Embryonic facial prominence (tissue), 1 donor: ENCODE data around the gene DUSP28.

Experiments used
- DNase-seq: peaks from one replicate; pipeline ENCODE4 v3.0.0-alpha.2; 2016; ENCODE audit errors: extremely low spot score

Gene DUSP28

GRCh38 chr2:240572141-240573031, 12.2 kb downstream of the DUSP28 start:
- no peak for DNase-seq

DNA sequence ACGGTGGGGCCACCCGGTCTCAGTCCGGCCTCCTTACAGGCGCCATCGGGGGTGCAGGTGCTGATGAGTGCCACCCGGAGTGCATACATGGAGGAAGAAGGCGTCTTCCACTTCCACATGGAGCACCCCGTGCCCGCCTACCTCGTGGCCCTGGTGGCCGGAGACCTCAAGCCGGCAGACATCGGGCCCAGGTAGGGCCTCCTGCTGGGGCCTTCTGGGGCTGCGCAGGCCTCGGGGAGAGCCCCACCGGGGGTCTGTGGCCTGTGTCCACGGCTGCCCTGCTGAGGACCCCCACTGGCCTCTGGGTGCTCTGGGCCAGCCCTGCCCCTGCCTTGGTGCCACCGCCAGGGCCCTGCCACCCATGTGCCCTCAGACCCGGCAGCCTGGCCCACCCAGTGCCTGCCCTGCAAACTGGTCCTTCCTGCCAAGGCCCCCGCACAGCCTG, 12.9 kb downstream of the DUSP28 start:
- DNase-seq, result no peak

- DNase-seq, result no peak
Measured at GRCh38 chr2:240573516-240574385, 13.6 kb downstream of the DUSP28 start.

GRCh38 chr2:240574386-240575100, 14.4 kb downstream of the DUSP28 start:
- no peak for DNase-seq

DNA sequence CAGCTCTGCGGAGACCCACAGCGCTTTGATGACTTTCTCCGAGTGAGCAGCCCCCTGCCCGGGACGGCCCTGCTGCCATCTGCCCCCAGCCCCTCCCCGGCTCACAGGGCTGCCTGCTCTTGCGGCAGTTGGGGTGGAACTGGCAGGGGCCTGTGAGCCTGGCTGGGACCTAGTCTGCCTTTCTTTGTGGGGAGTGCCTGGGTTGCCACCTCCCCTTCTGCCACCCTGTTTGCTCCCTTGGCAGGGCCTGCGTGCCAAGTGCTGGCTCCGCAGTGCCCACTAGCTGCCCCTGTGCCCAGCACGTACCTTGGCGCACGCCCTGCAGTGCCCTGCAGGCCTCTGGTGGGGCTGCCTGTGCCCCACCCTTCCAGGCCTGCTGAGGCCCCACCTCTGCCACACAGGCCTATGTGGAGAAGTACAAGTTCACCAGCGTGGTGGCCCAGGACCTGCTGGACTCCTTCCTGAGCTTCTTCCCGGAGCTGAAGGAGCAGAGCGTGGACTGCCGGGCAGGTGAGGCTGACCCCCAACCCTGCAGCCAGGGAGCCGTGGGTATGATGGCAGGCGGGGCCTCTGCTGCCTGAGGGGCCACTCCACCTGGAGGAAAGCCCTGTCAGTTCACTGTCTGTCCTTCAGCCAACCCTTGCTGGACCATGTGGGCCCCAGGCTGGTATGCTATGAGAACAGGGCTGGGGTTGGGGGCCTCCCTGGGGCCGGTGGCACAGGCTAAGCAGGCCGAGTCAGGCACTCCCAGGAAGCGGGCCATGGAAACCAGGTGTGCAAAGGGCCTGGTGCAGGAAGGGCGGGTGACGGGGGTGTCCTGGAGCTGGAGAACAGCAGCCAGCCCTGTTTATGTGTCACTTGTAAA, 15.2 kb downstream of the DUSP28 start:
- DNase-seq, result no peak

DNA sequence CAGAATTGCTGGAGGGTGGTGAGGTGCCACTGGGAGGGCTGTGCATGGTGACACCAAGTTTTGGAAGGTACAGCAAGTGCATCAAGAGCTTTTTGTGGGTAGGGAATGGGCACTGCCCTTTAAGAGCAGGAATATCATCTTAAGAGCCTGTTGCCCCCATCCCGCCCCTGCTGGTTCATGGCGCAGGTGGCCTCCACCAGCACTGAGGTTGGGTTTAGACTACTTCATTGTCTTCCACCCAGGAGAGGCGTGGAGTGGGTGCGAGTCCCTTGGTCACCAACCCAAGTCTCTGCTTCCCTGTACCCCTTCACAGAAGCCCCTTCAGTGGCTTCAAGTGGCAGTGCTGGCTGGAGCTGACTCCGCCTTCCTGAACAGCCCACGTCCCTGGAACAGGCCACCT, 15.9 kb downstream of the DUSP28 start:
- no peak for DNase-seq

- no peak for DNase-seq
Measured at GRCh38 chr2:240576436-240577205, 16.5 kb downstream of the DUSP28 start.

DNA sequence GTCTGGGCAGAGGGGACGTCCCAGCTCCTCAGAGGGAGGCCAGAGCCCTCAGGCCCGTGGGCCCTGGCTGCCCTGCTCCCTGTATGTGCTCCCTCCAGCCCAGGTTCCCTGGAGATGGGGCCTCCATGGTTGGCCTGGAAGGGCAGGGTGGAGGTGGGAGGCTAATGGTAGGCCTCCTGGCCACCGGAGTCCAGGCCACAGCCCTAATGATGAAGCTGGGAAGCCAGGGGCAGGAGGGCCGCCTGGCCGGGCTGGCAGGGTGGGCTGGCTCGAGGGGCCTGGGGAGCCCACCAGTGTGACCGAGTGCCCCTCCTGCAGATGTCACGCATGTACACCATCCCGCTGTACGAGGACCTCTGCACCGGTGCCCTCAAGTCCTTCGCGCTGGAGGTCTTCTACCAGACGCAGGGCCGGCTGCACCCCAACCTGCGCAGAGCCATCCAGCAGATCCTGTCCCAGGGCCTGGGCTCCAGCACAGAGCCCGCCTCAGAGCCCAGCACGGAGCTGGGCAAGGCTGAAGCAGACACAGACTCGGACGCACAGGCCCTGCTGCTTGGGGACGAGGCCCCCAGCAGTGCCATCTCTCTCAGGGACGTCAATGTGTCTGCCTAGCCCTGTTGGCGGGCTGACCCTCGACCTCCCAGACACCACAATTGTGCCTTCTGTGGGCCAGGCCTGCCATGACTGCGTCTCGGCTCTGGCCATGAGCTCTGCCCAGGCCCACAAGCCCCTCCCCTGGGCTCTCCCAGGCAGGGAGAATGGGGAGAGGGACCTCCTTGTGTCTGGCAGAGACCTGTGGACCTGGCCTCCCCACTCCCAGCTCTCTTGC, 17.3 kb downstream of the DUSP28 start:
- DNase-seq, result no peak

GRCh38 chr2:240578110-240578450, 17.9 kb downstream of the DUSP28 start:
- no peak for DNase-seq

DNA sequence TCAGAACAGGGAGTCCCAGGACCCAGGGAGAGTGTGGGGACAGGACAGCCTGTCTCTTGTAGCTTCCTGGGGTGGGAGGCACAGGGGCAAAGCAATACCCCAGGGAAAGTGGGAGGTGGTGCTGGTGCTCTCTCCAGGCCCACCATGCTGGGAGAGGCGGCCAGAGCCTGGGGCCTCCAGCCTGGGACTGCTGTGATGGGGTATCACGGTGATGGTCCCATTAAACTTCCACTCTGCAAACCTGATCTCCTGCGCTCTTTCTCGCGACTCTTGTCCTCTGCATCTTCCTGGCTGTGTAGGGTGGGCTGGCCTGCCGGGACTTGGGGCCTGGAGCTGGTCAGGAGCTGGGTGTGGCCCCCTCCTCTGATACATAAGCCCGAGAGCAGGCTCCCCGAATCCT, 18.3 kb downstream of the DUSP28 start:
- no peak for DNase-seq

DNA sequence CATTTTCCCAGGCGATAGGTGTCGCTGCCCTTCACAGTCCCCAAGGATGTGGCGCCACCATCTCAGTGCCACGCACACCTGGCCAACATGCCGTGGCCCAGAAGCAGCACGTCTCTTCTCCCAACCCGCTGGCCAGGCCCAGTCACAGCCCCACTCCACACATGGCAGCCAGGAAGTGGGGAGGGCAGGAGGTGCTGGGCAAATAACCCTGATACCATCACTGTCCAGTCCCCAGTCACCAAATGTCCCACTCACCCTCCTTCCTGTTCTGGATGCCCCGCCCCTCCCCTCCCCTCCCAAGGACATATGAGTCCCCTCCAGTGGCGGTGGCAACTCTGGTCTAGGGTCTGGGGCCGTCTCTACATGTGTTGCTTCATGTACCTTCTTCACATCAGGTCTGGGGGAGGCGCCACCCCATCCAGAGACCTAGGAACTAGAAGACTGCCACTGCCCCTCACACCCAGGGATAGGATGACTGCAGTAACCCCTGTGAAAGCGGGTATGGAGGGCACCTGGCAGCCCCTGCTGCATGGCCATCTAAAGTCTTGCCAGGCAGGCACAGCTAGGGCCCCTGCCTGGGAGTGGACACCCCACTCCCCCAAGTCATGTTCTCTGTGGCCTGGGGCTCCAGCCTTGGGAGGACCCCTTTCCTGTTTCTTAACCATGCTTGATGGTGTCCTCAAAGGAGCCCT, 19.1 kb downstream of the DUSP28 start:
- DNase-seq, result no peak

- DNase-seq, result no peak
Measured at GRCh38 chr2:240579771-240580614, 19.8 kb downstream of the DUSP28 start.

GRCh38 chr2:240581811-240582210, 21.7 kb downstream of the DUSP28 start:
- no peak for DNase-seq

DNA sequence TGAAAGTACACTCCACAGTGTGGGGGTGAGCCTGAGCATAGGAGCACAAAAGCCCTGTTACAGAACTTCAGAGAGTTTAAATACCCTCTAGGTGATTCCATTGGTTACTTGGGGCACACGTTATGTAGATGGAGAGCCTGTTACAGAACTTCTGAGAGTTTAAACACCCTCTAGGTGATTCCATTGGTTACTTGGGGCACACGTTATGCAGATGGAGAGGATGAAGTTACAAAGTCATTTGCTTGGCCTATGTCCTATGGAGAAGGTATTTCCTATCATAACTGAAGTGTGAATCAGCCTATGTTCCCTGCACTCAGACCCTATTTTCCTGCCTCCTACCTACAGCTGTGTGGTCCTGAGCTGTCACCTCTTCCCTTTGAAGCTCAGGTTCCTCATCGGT, 22.6 kb downstream of the DUSP28 start:
- no peak for DNase-seq

- DNase-seq, result no peak
Measured at GRCh38 chr2:240583774-240584173, 23.6 kb downstream of the DUSP28 start.

- no peak for DNase-seq
Measured at GRCh38 chr2:240584486-240585031, 24.4 kb downstream of the DUSP28 start.

GRCh38 chr2:240585101-240585500, 24.9 kb downstream of the DUSP28 start:
- DNase-seq, result no peak
